Measurements from ENCODE around the gene ST6GALNAC6. TPM values are rescaled to one million over a fixed set of nuclear protein-coding genes. Genes with fewer than 3 reads are reported as not detected.

The ST6GALNAC6 gene
- polyA plus RNA-seq, 3 donors, result 8.2 to 14.4 (median 12.0) TPM

DNA sequence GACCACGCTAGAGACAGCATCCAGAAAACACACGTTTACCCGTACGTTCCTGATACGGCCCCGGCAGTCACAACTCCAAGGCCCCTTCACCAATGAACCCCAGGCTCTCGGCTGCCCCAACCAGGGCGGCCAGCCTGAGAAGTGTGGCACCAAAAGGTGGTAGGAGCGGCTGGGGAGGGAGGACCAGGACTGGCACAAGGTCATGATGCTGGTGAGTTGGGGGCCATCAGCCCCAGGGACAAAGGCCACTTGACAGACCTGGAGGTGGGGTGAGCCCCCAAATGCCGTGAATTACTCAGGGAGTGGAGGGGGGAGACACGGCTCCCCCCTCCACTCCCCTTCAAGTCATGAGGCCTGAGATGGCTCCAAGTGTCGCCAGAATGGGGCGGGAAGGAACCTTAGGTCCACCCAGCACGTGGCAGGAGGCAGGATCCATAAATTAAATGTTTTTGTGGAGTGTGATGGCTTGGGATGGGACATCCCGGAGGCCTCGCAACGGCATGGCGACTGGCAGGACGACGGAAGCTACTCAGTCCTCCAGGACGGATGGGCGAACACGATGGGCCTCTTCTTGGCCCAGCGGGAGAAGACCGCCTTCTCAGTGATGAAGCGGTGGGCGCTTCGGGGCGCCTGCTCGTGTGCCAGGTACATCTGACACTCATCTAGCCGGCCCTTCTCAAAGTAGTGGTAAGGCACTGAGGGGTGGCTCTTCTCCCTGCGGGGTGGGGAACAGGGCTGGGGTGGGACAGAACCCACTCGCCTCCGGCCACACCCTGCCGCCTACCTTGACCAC lies 8.7 kb upstream of the ST6GALNAC6 start:
- Mint-ChIP-seq H3K4me1 (peaks cover 47% of the 10 kb centered on the region), H3K36me3 (peaks cover 26 to 31% of the 10 kb centered on the region in 2 donors), H3K9me3 (peaks cover 0 to 1% (median 0%) of the 10 kb centered on the region in 7 donors), H3K27me3 (ENCODE audit: low read depth in 3 of 3) (no peaks in the 10 kb centered on the region), H3K27ac (peak overlapping the region in 2 of 7 donors; percentile 22 to 75), H3K4me3 (no peak overlapping the region)
- no peak overlapping the region for H3K4me2 ChIP-seq (replicated peaks; ENCODE audit: extremely low read depth, low read length, poor library complexity, severe bottlenecking)
- peak in 1 of 3 donors; percentile 2 for DNase-seq
- H3K27me3 ChIP-seq (ENCODE audit: control insufficient read depth in 2 of 2, insufficient read depth in 2 of 2, low read length in 2 of 2), result no peaks in the 10 kb centered on the region
- H3K36me3 ChIP-seq (replicated peaks in 1 of 2; ENCODE audit: control insufficient read depth in 1 of 2, insufficient read depth in 2 of 2, low read length in 2 of 2), result peaks cover 12 to 38% of the 10 kb centered on the region in 2 donors
- no peaks in the 10 kb centered on the region for H3K9me3 ChIP-seq (replicated peaks in 1 of 2; ENCODE audit: control insufficient read depth in 1 of 2, insufficient read depth in 1 of 2, low read length in 2 of 2)
- peaks cover 43 to 45% of the 10 kb centered on the region in 2 donors for H3K4me1 ChIP-seq (ENCODE audit: control insufficient read depth in 1 of 2, insufficient read depth in 2 of 2, low read length in 2 of 2)
- H4K20me1 ChIP-seq (ENCODE audit: insufficient read depth, low read length), result no peaks in the 10 kb centered on the region
- no peak overlapping the region for H3K9ac ChIP-seq (ENCODE audit: insufficient read depth, low read length, poor library complexity, severe bottlenecking)
- WGBS (ENCODE audit: insufficient coverage), result 96% methylated on average over 17 of the region's 35 CpGs
- H3K4me3 ChIP-seq (replicated peaks in 1 of 3; ENCODE audit: low read depth in 2 of 3, low read length in 3 of 3), result no peak overlapping the region
- no peaks in the 10 kb centered on the region for H3K79me2 ChIP-seq (ENCODE audit: insufficient read depth, low read length)
- no peak overlapping the region for H2AFZ ChIP-seq (ENCODE audit: insufficient read depth, low read depth, low read length, poor library complexity, severe bottlenecking)
- no peak for TF ChIP-seq CTCF (IDR thresholded peaks at IDR 0.05)
- H3K27ac ChIP-seq (ENCODE audit: low read depth in 1 of 2, low read length in 2 of 2), result no peak overlapping the region
- intact Hi-C loops (cut with micrococcal nuclease), result no loop called here

- Mint-ChIP-seq H3K27ac (peak overlapping the region; percentile 74 to 97 (median 87)), H3K4me1 (peaks cover 44% of the 10 kb centered on the region), H3K4me3 (peak overlapping the region in 1 of 2 donors; percentile 63), H3K36me3 (peaks cover 5 to 10% of the 10 kb centered on the region in 2 donors), H3K9me3 (no peaks in the 10 kb centered on the region), H3K27me3 (ENCODE audit: low read depth in 3 of 3) (no peaks in the 10 kb centered on the region)
- Histone ChIP-seq H3K4me3 (replicated peaks in 1 of 3; ENCODE audit: low read depth in 2 of 3, low read length in 3 of 3) (peak overlapping the region in 1 of 3 experiments; percentile 32), H3K9me3 (replicated peaks in 1 of 2; ENCODE audit: control insufficient read depth in 1 of 2, insufficient read depth in 1 of 2, low read length in 2 of 2) (no peaks in the 10 kb centered on the region), H2AFZ (ENCODE audit: insufficient read depth, low read depth, low read length, poor library complexity, severe bottlenecking) (no peak overlapping the region), H3K27ac (ENCODE audit: low read depth in 1 of 2, low read length in 2 of 2) (peak overlapping the region; percentile 73 to 83), H3K79me2 (ENCODE audit: insufficient read depth, low read length) (no peaks in the 10 kb centered on the region), H3K9ac (ENCODE audit: insufficient read depth, low read length, poor library complexity, severe bottlenecking) (peak overlapping the region; percentile 53), H3K27me3 (ENCODE audit: control insufficient read depth in 2 of 2, insufficient read depth in 2 of 2, low read length in 2 of 2) (no peaks in the 10 kb centered on the region), H3K4me2 (replicated peaks; ENCODE audit: extremely low read depth, low read length, poor library complexity, severe bottlenecking) (peak overlapping the region; percentile 25), H4K20me1 (ENCODE audit: insufficient read depth, low read length) (no peaks in the 10 kb centered on the region), H3K36me3 (replicated peaks in 1 of 2; ENCODE audit: control insufficient read depth in 1 of 2, insufficient read depth in 2 of 2, low read length in 2 of 2) (peaks cover 3 to 19% of the 10 kb centered on the region in 2 donors), H3K4me1 (ENCODE audit: control insufficient read depth in 1 of 2, insufficient read depth in 2 of 2, low read length in 2 of 2) (peaks cover 43 to 46% of the 10 kb centered on the region in 2 donors)
- intact Hi-C loops (cut with micrococcal nuclease), result no loop called here
- 87% methylated on average over 9 of the region's 12 CpGs for WGBS (ENCODE audit: insufficient coverage)
- no peak for TF ChIP-seq CTCF (IDR thresholded peaks at IDR 0.05)
- DNase-seq, result peak in 1 of 3 donors; percentile 3
Measured at GRCh38 chr9:127905788-127906191, 6.4 kb upstream of the ST6GALNAC6 start.
